ENCODE measurements around the gene SPAG9.

Gene SPAG9

GRCh38 chr17:51152766-51153209 is 32.1 kb upstream of the SPAG9 start:
- peak overlapping the region; percentile 96 for H3K4me3 ChIP-seq (ENCODE audit: control insufficient read depth, low read depth, low read length)
- TF ChIP-seq CTCF (conservative IDR thresholded peaks at IDR 0.05; ENCODE audit: control insufficient read depth, insufficient read depth, low read depth, low read length): no peak
- peak; percentile 47 for DNase-seq (ENCODE audit: low read depth)

- no peak for TF ChIP-seq CTCF (conservative IDR thresholded peaks at IDR 0.05; ENCODE audit: control insufficient read depth, insufficient read depth, low read depth, low read length)
- no peak for DNase-seq (ENCODE audit: low read depth)
- no peak overlapping the region for H3K4me3 ChIP-seq (ENCODE audit: control insufficient read depth, low read depth, low read length)
Observed at GRCh38 chr17:51150932-51151331, 30.3 kb upstream of the SPAG9 start.

GRCh38 chr17:51149163-51149562 is 28.5 kb upstream of the SPAG9 start:
- no peak for DNase-seq (ENCODE audit: low read depth)
- no peak overlapping the region for H3K4me3 ChIP-seq (ENCODE audit: control insufficient read depth, low read depth, low read length)
- TF ChIP-seq CTCF (conservative IDR thresholded peaks at IDR 0.05; ENCODE audit: control insufficient read depth, insufficient read depth, low read depth, low read length): no peak

- no peak for DNase-seq (ENCODE audit: low read depth)
- H3K4me3 ChIP-seq (ENCODE audit: control insufficient read depth, low read depth, low read length): no peak overlapping the region
- no peak for TF ChIP-seq CTCF (conservative IDR thresholded peaks at IDR 0.05; ENCODE audit: control insufficient read depth, insufficient read depth, low read depth, low read length)
Observed at GRCh38 chr17:51147650-51148049, 27.0 kb upstream of the SPAG9 start.

- no peak overlapping the region for H3K4me3 ChIP-seq (ENCODE audit: control insufficient read depth, low read depth, low read length)
- no peak for TF ChIP-seq CTCF (conservative IDR thresholded peaks at IDR 0.05; ENCODE audit: control insufficient read depth, insufficient read depth, low read depth, low read length)
Observed at GRCh38 chr17:51144266-51145022, 23.8 kb upstream of the SPAG9 start.

GRCh38 chr17:51142597-51142996 is 21.9 kb upstream of the SPAG9 start:
- no peak for TF ChIP-seq CTCF (conservative IDR thresholded peaks at IDR 0.05; ENCODE audit: control insufficient read depth, insufficient read depth, low read depth, low read length)
- H3K4me3 ChIP-seq (ENCODE audit: control insufficient read depth, low read depth, low read length): no peak overlapping the region
- no peak for DNase-seq (ENCODE audit: low read depth)

More at GRCh38 chr17:51144266-51145022, 23.8 kb upstream of the SPAG9 start:
- no peak for DNase-seq (ENCODE audit: low read depth)
